DOHH2 (cell line): ENCODE results near the gene PDE10A.

ENCODE experiments used
- H3F3A ChIP-seq: fragments of 200-600 bp; sonication (generic), shearing (Covaris generic); 2 replicates; pipeline ENCODE4 v1.6.0; 2016; ENCODE audit warnings: antibody characterized with exemption, mild to moderate bottlenecking; ENCODE audit not compliant: control insufficient read depth, insufficient read depth
- H3K27ac ChIP-seq: fragments of 200-600 bp; sonication (generic); 2 replicates; pipeline ENCODE4 v1.5.1; 2014; ENCODE audit warnings: low read depth, mild to moderate bottlenecking, low read length, moderate library complexity
- H3K27me3 ChIP-seq: fragments of 200-600 bp; sonication (generic); 2 replicates; pipeline ENCODE4 v1.6.1; 2014; ENCODE audit warnings: mild to moderate bottlenecking, low read length, mixed read lengths; ENCODE audit not compliant: control insufficient read depth
- H3K36me3 ChIP-seq: fragments of 200-600 bp; sonication (generic); 2 replicates; pipeline ENCODE4 v1.6.1; 2014; ENCODE audit warnings: mild to moderate bottlenecking, low read length, moderate library complexity, mixed read lengths; ENCODE audit not compliant: control insufficient read depth
- H3K4me1 ChIP-seq: fragments of 200-600 bp; sonication (generic); 2 replicates; pipeline ENCODE4 v1.6.1; 2014; ENCODE audit warnings: mild to moderate bottlenecking, low read length, mixed read lengths; ENCODE audit not compliant: control insufficient read depth
- H3K4me2 ChIP-seq: fragments of 200-600 bp; sonication (generic); 2 replicates; pipeline ENCODE4 v1.6.0; 2014; ENCODE audit warnings: mild to moderate bottlenecking, low read length, moderate library complexity
- H3K4me3 ChIP-seq: fragments of 200-600 bp; sonication (generic); 2 replicates; pipeline ENCODE4 v1.5.1; 2014; ENCODE audit warnings: mild to moderate bottlenecking, low read length, mixed read lengths
- H3K79me2 ChIP-seq: fragments of 200-600 bp; sonication (generic); 2 replicates; pipeline ENCODE4 v1.6.1; 2014; ENCODE audit warnings: mild to moderate bottlenecking, low read length, mixed read lengths; ENCODE audit not compliant: control insufficient read depth
- H3K9me2 ChIP-seq: fragments of 200-600 bp; sonication (generic); replicated peaks from 2 replicates; pipeline ENCODE4 v1.6.1; 2014; ENCODE audit warnings: mild to moderate bottlenecking, low read length, mixed read lengths; ENCODE audit not compliant: control insufficient read depth
- H3K9me3 ChIP-seq: fragments of 200-600 bp; sonication (generic); 2 replicates; pipeline ENCODE4 v1.6.1; 2014; ENCODE audit warnings: antibody characterized with exemption, low read length, mixed read lengths; ENCODE audit not compliant: control insufficient read depth, insufficient read depth
- H4K20me1 ChIP-seq: fragments of 200-600 bp; sonication (generic); 2 replicates; pipeline ENCODE4 v1.6.0; 2014; ENCODE audit warnings: low read depth, mild to moderate bottlenecking, antibody characterized with exemption, low read length, moderate library complexity; ENCODE audit not compliant: control insufficient read depth, insufficient read depth
- EZH2phosphoT487 ChIP-seq: fragments of 200-600 bp; sonication (generic); IDR thresholded peaks from 2 replicates; pipeline ENCODE4 v1.6.1; 2017; ENCODE audit warnings: borderline replicate concordance, mild to moderate bottlenecking, antibody characterized with exemption, low read length, moderate library complexity, mixed read lengths
- TF ChIP-seq, protein P1 (sequence below): fragments of 200-600 bp; sonication (generic); IDR thresholded peaks from one replicate; pipeline ENCODE4 v1.5.1; 2014; ENCODE audit warnings: antibody characterized with exemption, mild to moderate bottlenecking, low read depth, low read length; ENCODE audit not compliant: poor library complexity, severe bottlenecking

The PDE10A gene

DNA sequence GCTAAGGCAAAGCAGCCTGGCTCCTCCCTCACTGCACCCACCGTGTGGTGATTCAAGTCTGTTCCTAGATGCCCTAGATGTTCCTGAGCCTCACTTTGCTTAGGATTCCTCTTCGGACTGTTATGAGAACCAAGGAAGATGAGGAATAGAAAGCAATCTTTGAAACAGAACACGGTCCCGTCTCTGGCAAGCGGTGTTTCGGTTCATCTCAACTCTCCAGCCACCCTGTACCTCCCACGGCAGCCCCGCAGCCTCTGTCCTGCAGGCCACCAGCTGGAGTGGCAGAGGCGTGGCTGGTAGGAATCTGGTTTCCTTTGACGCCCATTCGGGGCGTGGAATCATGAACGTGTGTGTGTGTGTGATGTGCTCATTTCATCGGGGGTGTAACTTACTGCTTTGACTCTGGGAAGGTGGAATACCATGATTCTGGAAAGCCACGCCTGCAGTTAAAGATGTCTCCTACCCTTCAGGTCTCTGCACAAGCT, 21.3 kb downstream of the PDE10A start:
- no peaks in the 10 kb centered on the region for H3K79me2 ChIP-seq
- no peaks in the 10 kb centered on the region for H3K9me3 ChIP-seq
- H3K27me3 ChIP-seq: no peaks in the 10 kb centered on the region
- no peak for TF ChIP-seq EZH2phosphoT487
- TF ChIP-seq, protein P1, sequence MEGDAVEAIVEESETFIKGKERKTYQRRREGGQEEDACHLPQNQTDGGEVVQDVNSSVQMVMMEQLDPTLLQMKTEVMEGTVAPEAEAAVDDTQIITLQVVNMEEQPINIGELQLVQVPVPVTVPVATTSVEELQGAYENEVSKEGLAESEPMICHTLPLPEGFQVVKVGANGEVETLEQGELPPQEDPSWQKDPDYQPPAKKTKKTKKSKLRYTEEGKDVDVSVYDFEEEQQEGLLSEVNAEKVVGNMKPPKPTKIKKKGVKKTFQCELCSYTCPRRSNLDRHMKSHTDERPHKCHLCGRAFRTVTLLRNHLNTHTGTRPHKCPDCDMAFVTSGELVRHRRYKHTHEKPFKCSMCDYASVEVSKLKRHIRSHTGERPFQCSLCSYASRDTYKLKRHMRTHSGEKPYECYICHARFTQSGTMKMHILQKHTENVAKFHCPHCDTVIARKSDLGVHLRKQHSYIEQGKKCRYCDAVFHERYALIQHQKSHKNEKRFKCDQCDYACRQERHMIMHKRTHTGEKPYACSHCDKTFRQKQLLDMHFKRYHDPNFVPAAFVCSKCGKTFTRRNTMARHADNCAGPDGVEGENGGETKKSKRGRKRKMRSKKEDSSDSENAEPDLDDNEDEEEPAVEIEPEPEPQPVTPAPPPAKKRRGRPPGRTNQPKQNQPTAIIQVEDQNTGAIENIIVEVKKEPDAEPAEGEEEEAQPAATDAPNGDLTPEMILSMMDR: no peak
- no peaks in the 10 kb centered on the region for H3K9me2 ChIP-seq
- no peaks in the 10 kb centered on the region for H3F3A ChIP-seq
- no peak overlapping the region for H3K27ac ChIP-seq
- H4K20me1 ChIP-seq: no peaks in the 10 kb centered on the region
- H3K4me1 ChIP-seq: no peaks in the 10 kb centered on the region
- H3K4me2 ChIP-seq: no peak overlapping the region
- H3K36me3 ChIP-seq: no peaks in the 10 kb centered on the region
- no peak overlapping the region for H3K4me3 ChIP-seq

DNA sequence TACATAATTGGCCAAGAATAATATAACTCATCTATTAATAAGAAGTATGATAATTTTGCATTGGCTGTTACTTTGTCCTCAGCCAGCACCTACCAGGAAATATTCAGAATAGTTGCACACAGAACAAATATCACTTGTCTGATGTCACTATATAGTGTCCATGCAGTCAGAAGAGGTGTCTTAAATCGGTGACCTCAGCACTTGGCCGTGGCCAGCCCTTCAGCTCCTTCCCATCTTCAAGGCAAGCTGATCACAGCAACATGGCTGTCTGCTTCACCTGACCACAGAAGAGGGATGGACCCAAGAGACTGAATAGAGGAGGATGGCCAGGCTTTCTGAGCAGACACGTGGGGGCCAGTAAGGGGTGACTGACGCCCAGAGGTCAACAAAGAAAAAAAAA, 22.2 kb downstream of the PDE10A start:
- no peak overlapping the region for H3K27ac ChIP-seq
- no peaks in the 10 kb centered on the region for H3K36me3 ChIP-seq
- H3K9me3 ChIP-seq: no peaks in the 10 kb centered on the region
- no peaks in the 10 kb centered on the region for H3K4me1 ChIP-seq
- no peaks in the 10 kb centered on the region for H3K79me2 ChIP-seq
- H3K9me2 ChIP-seq: no peaks in the 10 kb centered on the region
- no peaks in the 10 kb centered on the region for H3F3A ChIP-seq
- H4K20me1 ChIP-seq: no peaks in the 10 kb centered on the region
- no peak overlapping the region for H3K4me2 ChIP-seq
- H3K4me3 ChIP-seq: no peak overlapping the region
- TF ChIP-seq, protein P1: no peak
- no peak for TF ChIP-seq EZH2phosphoT487
- H3K27me3 ChIP-seq: no peaks in the 10 kb centered on the region

DNA sequence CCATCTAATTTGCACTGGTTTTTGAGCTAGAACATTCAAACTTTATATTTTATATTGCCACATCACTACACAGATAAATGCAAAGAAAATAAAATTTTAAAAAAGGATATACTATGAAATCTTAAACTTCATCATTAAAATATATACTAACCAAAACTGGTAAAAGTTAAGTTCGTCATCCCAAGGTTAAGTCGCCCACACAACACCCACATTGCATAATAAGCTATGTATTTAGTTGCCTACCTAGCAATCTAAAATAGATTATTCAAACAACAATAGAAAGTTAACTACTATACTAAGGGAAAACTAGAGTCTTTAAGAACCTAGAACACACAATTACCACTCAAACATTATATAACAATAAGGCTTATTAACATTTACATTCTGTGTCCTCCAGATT, 24.5 kb downstream of the PDE10A start:
- Histone ChIP-seq H3K4me3 (no peak overlapping the region), H3F3A (no peaks in the 10 kb centered on the region), H3K36me3 (no peaks in the 10 kb centered on the region), H3K4me2 (no peak overlapping the region), H3K9me3 (no peaks in the 10 kb centered on the region), H3K79me2 (no peaks in the 10 kb centered on the region), H3K27ac (no peak overlapping the region), H3K4me1 (no peaks in the 10 kb centered on the region), H4K20me1 (no peaks in the 10 kb centered on the region), H3K27me3 (no peaks in the 10 kb centered on the region), H3K9me2 (no peaks in the 10 kb centered on the region)
- no peak for TF ChIP-seq EZH2phosphoT487
- TF ChIP-seq, protein P1: no peak
